ENCODE results near the gene HACD1.

The HACD1 gene, protein sequence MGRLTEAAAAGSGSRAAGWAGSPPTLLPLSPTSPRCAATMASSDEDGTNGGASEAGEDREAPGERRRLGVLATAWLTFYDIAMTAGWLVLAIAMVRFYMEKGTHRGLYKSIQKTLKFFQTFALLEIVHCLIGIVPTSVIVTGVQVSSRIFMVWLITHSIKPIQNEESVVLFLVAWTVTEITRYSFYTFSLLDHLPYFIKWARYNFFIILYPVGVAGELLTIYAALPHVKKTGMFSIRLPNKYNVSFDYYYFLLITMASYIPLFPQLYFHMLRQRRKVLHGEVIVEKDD

DNA sequence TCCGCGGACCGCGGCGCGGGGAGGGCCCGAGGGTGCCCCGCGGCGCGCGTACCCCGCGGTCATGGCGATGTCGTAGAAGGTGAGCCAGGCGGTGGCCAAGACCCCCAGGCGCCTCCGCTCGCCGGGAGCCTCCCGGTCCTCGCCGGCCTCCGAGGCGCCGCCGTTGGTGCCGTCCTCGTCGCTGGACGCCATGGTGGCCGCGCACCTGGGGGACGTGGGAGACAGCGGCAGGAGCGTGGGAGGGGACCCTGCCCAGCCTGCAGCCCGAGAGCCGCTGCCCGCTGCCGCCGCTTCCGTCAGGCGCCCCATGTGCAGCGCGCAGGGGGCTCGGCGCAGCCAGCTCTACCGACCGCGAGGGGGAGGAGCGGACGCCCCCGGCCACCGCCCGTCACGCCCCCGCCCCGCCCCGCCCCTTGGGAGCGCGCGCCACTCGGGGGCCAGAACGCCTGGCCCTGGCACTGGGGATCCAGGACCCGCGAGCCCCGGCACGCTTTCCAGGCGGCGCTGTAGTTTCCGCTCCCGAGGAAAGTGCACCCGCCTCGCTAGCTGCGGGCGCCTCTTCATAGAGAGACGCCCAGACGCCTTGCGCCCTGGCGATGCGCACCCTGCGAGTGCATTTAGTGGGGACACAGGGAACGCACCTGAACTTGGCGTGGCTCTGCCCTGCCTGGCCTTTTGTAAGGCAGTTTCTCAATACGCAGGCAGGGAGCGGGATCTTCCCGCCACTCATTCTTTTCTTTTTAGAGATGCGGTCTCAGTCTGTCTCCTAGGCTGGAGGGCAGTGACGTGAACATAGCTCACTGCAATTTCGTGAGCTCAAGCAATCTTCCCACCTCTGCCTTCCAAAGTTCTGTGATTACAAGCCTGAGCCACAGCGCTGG is at the start of gene HACD1:
TSS of gene HACD1 (minus strand) at position 344 of the 881 bp plus-strand sequence. CDS start at position 309, 35 bp downstream.
- peak; percentile 74 for DNase-seq (ENCODE audit: low spot score)

DNA sequence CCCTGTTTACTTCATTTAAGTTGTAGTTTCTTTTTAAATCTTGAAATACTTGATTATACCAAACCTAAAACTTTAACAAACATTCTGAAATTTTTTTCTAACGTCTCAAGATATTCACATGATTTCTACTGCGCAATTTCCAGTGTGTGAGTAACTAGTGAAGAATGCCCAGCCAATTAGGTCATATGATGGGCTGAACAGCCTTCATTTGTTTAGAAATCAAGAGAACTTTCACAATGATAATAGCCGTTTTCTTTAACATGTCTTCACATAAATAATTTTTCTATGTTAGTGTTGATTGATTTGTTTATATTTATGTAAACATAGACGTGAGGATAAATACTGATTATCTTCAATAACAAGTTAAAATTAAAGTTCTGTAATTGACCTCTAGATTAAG is 48.6 kb upstream of the HACD1 start:
- DNase-seq (ENCODE audit: low spot score) = no peak

DNA sequence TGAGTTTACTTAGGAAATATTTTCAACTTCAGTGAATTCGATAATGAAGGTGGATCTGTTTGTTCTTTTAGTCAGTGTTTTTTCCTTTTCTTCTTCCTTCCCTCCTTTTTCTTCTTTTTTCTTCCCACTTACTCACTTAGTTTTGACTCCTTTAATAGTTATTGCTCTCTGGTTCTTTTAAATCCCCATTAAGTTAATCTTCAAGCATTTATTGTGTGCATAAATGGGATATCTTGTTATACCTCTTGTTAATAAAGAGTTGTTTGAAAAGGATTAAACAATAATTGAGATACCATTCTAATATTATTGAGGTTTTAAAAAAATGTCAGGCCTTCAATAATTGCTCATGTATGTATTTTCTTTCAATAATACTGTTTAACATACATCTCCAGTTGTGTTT is 46.3 kb upstream of the HACD1 start:
- no peak for DNase-seq (ENCODE audit: low spot score)

DNA sequence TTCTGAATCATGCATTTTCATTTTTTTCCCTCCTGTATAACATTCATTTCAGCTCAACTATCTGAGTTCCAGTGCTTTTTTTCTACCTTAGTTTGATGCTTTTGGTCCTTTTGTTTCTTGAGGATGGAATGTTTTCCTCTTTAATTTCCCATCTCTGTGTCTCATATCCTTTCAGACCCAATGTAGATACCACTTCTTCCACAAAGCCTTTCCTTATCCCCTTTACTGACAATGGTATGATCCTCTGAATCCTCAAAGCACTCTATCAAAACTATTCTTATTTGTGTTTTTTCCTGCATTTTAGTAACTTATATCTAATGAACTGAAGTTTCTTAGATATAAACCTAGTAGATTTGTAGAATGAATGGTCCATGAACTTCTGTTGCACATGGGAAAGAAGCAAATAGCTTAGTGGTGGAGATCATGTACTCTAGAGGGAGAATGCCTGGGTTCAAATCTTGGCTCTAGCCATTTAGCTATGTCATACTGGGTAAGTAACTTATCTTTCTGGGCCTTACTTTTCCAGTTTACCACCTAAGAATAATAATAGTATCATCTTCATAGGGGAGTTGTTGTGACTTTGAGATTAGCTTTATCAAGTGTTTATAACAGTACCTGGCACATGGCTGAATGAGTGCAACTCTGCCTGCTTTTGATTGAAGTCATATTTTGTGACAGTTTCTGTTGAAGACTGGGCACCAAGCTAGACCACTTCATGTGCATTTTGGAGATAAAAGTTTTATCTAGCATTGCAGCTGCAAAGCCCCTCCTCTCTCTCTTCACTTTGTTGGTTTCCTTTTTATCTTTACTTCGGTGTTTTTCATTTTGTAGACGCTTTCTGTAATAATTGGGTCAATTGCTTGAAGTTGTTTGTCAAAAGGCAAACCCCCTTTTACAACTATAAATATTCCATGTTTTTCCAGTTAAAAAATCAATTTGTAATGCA is 45.3 kb upstream of the HACD1 start:
- DNase-seq (ENCODE audit: low spot score) = no peak

DNA sequence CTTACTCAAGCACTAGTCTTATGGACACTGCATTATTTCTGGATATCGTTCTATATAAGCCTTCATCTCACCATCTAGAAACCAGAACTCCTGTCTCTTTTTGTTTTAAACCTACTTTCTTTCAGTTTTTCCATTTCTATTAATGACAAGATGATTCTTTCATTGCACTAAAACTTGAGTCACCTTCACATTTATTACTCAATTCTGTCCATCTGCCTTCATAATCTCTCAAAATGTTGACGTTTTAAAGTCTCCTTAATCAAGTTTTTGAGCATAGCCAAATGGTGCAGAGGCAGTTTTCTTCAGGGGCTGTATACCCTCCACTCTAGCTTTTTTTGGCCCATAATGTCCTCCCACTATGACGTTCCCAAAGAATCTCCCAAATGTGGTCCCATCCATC is 44.3 kb upstream of the HACD1 start:
- no peak for DNase-seq (ENCODE audit: low spot score)

DNA sequence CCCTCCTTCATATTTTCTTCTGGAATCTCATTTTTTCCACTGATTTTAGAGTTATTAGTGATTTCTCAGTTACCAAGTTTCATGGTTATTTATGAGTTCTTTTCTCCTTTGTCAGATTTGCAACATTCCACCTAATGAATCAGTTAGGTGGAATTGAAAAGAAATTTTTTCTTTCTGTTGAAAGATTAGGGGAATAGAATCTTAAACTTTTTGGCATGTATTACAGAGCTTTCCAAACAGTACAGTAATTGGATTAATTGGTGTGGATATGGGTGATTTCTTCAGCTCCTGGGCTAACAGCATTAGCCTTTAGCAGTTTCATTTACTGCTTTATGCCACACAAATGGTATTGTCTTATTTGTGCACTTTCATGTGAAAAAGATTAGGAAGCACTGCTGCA is 43.7 kb upstream of the HACD1 start:
- DNase-seq (ENCODE audit: low spot score) = no peak

DNA sequence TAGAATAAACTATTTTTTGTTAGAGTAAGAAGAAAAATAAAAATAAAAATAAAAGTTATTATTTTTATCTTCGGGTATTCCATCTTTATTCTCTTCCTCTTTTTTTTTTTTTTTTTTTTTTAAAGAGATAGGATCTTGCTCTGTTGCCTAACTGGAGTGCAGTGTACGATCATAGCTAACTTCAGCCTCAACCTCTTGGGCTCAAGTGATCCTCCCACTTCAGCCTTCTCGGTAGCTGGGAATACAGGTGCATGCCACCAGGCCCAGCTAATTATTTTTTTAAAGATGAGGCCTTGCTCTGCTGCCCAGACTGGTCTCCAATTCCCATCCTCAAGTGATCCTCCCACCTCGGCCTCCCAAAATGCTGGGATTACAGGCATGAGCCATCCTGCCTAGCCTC is 42.2 kb upstream of the HACD1 start:
- DNase-seq (ENCODE audit: low spot score) = no peak

DNA sequence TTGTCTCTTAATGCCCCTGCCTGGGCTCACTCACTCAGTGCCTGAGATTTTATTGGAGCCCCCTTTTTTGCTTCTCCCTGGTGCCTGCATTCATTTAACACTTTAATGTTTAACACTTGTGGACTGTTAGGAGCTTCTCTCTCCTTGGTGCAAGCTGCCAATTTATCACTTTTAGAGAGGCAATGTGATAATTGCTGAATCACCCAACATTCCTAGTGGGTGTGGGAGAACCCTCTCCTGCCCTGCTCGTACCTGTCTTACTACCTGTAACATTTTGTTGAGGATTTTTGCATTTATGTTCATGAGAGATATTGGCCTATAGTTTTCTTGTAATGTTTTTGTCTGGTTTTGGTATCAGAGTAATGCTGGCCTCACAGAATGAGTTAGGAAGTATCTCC is 39.9 kb upstream of the HACD1 start:
- no peak for DNase-seq (ENCODE audit: low spot score)

DNA sequence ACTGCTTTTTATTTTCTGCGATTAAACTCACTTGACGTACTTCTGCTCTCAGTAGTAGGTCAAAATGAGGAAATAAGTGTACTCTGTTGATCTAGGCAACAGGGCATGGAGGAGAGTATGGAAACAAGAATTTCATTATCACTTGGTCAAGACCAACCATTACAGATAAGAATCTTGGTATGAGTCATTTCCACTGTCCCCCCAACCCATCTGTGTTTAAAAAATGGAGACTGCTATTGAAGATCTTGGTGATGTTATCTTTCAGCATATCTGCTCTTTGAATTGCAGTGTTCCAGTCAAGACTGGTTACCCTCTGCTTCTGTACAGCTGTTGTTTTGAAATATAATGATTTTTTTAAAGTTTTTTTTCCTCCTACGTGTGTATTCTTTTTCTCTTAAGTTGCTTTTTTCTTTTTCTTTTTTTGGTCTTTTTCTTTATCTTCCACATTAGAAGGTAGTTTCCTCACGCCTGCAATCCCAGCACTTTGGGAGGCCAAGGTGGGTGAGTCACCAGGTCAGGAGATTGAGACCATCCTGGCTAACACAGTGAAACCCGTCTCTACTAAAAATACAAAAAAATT is 38.5 kb upstream of the HACD1 start:
- no peak for DNase-seq (ENCODE audit: low spot score)

DNA sequence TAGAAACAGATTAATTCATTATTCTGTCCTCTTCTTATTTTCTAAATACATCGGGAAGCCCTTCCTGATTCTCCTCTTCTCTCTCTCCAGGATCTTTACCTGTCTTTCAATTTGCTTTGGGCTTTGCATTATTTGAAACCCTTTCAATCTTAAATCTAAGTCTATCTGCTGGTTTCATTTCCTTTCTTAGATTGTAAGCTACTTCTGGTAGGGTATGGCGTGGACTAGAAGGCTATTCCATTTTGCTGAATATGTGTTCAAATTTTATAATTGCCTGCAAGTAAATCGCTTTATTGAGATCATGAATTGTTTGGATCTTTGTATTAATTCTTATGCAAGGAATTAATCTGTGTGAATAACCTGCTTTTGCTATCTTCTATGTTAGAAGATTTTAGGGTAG is 37.8 kb upstream of the HACD1 start:
- no peak for DNase-seq (ENCODE audit: low spot score)

DNA sequence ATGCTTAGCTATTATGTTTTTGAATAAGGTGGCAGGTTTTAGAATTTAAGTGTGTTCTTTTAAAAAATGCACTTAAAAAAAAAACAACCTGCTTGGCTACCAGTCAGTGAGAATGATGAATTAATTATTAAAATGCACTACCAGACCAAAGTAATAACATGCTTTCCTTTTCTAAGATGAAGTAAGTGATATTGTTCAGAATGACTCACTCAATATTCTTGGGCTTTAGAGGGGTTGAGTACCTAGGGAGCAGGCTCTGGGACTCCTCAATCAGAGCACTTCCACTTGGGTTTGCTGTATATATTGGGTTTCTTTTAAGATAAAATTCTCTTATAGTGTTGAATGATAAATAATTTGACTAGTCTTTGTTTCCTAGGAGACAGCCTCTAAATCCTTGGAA is 35.4 kb upstream of the HACD1 start:
- no peak for DNase-seq (ENCODE audit: low spot score)

DNA sequence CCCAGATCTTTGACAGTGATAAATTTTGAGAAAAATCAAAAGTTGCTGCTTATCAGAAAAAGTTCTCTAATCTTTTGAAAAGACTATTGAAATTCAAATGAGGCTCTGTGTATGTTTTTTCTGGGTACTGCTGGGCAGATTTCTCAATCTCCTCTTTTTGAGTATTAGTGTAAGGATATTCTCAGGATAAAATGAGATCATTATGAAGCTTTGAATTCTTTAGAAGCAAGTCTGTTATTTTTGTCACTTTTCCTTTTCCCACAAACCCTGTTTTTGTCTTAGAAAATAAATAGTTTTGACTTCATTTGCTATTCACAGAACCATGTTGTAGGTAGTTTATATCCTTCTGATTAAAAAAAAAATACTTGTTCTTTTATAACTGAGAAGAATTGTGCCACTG is 34.7 kb upstream of the HACD1 start:
- DNase-seq (ENCODE audit: low spot score) = no peak

DNA sequence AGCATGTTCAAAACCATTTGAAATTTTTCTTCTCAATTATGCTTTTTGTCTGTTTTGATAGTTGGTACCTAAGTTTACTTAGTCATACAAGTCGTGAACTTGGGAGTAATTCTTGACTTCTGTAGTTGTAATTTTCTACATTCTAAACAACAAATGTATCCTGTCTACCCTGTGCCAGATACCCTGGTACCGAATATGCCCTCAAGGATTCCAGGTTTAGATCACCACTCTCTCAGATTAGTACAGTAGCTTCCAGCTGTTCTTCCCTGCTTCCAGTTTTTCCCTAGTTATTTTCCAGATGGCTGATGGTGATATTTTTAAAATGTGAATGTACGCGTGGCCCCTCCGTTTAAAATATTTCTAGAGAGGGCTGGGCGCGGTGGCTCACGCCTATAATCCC is 33.2 kb upstream of the HACD1 start:
- no peak for DNase-seq (ENCODE audit: low spot score)

DNA sequence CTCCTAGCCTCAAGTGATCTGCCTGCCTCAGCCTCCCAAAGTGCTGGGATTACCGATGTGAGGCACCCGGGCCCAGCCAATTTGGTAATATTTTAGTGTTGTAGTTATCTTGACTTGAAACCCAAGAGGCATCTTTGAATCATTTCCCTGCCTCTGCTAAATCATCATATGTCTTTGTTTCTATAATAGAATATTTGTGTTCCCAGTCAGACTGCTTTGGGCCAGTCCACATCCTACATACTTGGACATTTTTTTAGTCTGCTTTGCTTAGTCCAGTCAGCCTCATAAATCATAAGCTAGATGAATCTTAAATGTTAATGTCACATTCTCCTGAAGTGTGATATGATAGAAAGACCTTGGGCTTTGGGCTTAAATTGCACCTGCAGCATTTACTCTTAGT is 32.7 kb upstream of the HACD1 start:
- DNase-seq (ENCODE audit: low spot score) = no peak

DNA sequence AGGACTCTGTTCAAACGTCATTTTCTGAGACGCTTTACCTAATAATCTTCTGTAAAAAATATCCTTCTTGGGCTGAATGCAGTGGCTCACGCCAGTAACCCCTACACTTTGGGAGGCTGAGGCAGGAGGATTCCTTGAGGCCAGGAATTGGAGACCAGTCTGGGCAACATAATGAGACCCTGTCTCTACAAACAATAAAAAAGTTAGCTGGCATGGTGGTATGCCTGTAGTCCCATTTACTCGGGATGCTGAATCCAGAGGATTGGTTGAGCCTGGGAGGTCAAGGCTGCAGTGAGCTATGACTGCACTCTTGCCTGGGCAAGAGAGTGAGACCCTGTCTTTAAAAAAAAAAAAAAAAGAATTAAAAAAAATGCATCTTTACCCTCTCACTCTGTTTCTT is 31.9 kb upstream of the HACD1 start:
- no peak for DNase-seq (ENCODE audit: low spot score)

DNA sequence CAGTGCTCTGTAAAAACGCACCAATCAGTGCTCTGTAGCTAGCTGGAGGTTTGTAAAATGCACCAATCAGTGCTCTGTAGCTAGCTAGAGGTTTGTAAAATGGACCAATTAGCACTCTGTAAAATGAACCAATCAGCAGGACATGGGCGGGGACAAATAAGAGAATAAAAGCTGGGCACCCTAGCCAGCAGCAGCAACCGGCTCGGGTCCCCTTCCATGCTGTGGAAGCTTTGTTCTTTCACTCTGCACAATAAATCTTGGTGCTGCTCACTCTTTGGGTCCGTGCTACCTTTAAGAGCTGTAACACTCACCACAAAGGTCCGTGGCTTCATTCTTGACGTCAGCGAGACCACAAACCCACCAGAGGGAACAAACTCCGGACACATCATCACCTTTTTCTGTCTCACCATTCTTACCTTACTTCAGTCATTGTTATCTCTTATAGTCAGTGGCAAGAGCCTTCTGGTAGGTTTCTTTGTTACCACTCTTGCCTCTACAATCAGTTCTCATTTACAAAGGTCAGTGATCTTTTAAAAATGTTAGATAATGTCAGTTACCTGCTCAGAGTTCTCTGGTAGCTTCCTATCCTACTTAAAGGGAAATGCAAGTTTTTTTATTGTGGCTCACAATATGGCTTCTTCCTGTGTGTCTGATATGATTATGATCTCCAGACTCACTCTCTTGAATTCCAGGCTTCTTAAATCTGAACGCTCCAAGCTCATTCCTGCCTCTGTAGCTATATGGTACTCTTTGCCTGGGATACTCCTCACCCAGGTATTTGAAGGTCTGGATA is 31.3 kb upstream of the HACD1 start:
- DNase-seq (ENCODE audit: low spot score) = no peak

DNA sequence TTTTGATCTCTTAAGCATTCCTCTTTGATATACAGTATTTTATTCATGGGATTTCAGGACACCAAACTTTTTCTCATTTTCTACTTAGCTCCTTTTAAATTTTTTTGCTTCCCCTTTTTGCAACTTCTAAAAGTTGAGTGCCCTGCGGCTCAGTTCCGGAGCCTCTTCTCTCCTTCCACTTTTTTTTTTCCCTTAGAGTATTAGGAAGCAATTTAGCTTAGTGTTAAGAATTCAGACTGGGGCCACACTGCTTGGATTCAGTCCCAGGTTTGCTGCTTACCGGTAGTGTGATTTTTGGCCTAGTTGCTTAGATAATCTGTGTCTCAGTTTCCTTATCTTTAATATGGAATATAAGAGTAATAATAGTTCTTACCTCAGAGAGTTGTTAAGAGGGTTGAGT is 30.2 kb upstream of the HACD1 start:
- DNase-seq (ENCODE audit: low spot score) = no peak

DNA sequence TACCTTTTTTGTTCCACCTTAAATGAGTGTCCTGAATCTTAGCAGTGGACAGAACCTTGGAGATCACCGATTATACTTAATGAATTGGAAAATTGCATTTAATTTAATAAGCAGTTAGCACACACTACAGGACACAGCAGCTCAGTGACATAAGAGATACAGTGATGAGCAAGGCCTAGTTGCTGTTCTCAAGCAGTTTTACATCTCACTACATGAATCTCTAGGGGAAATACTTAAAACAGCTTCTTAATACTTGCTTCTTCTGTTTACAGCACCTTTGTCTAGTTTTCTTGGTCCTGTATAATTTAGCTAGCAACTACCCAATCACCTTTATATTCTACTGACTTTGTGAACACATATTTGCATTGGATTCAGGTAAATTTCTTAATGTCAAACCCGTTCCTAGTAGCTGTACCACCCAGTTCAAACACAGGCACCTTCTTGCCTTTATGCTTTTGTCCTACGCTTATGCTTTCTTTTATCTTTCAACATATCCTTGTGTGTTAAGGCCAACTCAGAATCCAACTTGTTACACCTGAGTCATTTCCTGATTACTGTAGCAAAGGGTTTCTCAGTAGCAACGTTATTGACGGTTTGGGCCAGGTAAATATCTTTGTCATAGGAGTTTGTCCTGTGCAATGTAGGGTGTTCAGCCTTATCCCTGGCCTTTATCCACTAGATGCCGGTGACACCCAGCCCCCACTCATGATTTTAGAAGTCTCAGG is 28.6 kb upstream of the HACD1 start:
- no peak for DNase-seq (ENCODE audit: low spot score)

DNA sequence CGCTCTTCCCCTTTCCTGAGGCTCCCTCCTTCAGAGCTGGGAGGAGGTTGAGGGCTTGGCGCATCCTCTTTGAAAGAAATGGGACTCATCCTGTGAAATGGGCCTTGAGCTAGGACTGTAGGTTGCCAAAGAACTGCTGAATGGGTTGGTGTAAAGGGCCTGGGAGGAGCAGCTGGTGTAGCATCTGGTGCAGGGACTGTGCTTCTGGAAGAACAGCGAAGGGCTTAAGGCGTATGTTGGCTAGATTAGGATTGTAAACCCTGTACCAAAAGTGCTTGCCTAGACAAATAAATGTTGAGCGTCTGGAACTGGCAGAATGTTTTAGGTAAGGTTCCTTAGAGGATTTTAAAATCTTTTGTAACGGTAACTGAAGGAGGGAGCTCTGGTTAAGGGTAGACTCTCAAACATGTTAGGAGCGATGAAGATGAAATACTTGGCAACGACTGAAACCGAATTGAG is 27.3 kb upstream of the HACD1 start:
- no peak for DNase-seq (ENCODE audit: low spot score)

DNA sequence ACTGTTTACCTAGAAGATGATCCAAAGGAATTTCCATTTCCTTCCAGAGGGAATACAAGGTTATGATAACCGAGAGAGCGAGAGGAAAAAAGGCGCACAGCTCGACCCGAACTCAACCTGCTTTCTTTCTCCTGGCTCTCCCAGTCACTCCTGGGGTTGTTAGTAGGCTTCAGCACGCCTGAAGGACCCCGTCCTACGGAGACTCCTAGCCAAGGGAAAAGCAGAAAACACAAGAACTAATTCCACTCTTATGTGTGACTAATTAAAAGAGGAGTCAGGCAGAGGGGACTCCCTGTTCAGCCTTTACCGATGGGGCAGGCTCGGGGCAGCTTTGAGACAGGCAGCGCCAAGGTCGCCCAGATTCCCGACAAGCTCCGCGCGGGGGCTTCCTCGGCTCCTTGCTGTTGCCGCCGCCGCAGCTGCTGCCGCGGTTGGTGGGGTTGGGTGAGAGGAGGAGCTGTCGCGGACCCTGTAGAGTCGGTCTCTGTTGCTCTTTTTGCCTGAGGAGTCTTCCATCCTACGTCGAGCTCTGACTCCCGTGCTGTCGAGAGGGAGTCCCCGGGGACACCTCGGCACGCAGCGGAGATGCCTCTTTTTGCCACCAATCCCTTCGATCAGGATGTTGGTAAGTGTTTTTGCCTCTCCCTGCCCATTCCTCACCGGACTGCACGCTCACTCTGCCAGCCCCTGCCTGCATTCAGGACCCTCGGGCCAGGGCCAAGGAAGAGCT is 26.7 kb upstream of the HACD1 start, which contains the start of gene STAM:
TSS of gene STAM (plus strand) at position 397 of the 730 bp plus-strand sequence. CDS start at position 586, 189 bp downstream.
- peak; percentile 80 for DNase-seq (ENCODE audit: low spot score)
